Astrocyte (in vitro differentiated cells and primary cell): ENCODE results near the gene SAMD4A. TPM values are rescaled to one million over a fixed set of nuclear protein-coding genes. Genes with fewer than 3 reads are reported as not detected.

Experiments used
- DNase-seq: peaks from one replicate; pipeline ENCODE4 v3.0.0-alpha.2; 2010; ENCODE audit warnings: low read depth
- FAIRE-seq: peaks from 2 replicates; lab custom pipeline; 2011; peaks lifted over from hg19 to GRCh38; lab: Jason Lieb, UNC
- H2AFZ ChIP-seq: 2 replicates; pipeline ENCODE4 v1.6.0; 2012; ENCODE audit warnings: low read depth, low read length, inconsistent platforms
- H3K27ac ChIP-seq: 2 replicates; pipeline ENCODE4 v1.5.1; 2011; ENCODE audit warnings: low read depth, low read length, inconsistent platforms
- H3K27me3 ChIP-seq: 2 replicates; pipeline ENCODE4 v1.6.0; 2011; ENCODE audit warnings: low read length, inconsistent platforms; ENCODE audit not compliant: insufficient read depth
- H3K36me3 ChIP-seq: 2 replicates; pipeline ENCODE4 v1.5.1; 2011; ENCODE audit warnings: low read length, inconsistent platforms; ENCODE audit not compliant: insufficient read depth
- H3K4me1 ChIP-seq: 2 replicates; pipeline ENCODE4 v1.5.1; 2011; ENCODE audit warnings: low read length, inconsistent platforms; ENCODE audit not compliant: insufficient read depth
- H3K4me2 ChIP-seq: 2 replicates; pipeline ENCODE4 v1.6.0; 2012; ENCODE audit warnings: low read length, inconsistent platforms
- H3K4me3 ChIP-seq: 2 replicates; pipeline ENCODE4 v1.5.1; 2011; ENCODE audit warnings: low read depth, mild to moderate bottlenecking, low read length, inconsistent platforms; ENCODE audit not compliant: insufficient read depth
- H3K79me2 ChIP-seq: 2 replicates; pipeline ENCODE4 v1.6.0; 2012; ENCODE audit warnings: mild to moderate bottlenecking, low read length, inconsistent platforms; ENCODE audit not compliant: insufficient read depth
- H3K9ac ChIP-seq: 2 replicates; pipeline ENCODE4 v1.6.0; 2012; ENCODE audit warnings: mild to moderate bottlenecking, low read length, inconsistent platforms
- H3K9me3 ChIP-seq: 2 replicates; pipeline ENCODE4 v1.5.1; 2012; ENCODE audit warnings: low read depth, mild to moderate bottlenecking, low read length, inconsistent platforms; ENCODE audit not compliant: insufficient read depth
- H4K20me1 ChIP-seq: 2 replicates; pipeline ENCODE4 v1.6.0; 2012; ENCODE audit warnings: low read length, inconsistent platforms; ENCODE audit not compliant: insufficient read depth
- H3K27ac Mint-ChIP-seq: one replicate; pipeline ENCODE4 v1.8.0; 2021; ENCODE audit warnings: mild to moderate bottlenecking, mixed read lengths; ENCODE audit not compliant: unreplicated experiment
- H3K27me3 Mint-ChIP-seq: one replicate; pipeline ENCODE4 v1.8.0; 2021; ENCODE audit warnings: low read depth, mixed read lengths; ENCODE audit not compliant: unreplicated experiment
- H3K36me3 Mint-ChIP-seq: one replicate; pipeline ENCODE4 v1.8.0; 2021; ENCODE audit warnings: low read depth, mixed read lengths; ENCODE audit not compliant: unreplicated experiment
- H3K4me1 Mint-ChIP-seq: one replicate; pipeline ENCODE4 v1.8.0; 2021; ENCODE audit warnings: low read depth, mixed read lengths; ENCODE audit not compliant: unreplicated experiment
- H3K4me3 Mint-ChIP-seq: one replicate; pipeline ENCODE4 v1.8.0; 2021; ENCODE audit warnings: mild to moderate bottlenecking, moderate library complexity, mixed read lengths; ENCODE audit not compliant: unreplicated experiment
- H3K9me3 Mint-ChIP-seq: one replicate; pipeline ENCODE4 v1.8.0; 2021; ENCODE audit warnings: mild to moderate bottlenecking, mixed read lengths; ENCODE audit not compliant: unreplicated experiment
- CTCF ChIP-seq: IDR thresholded peaks from 2 replicates; pipeline ENCODE4 v1.5.1; 2011; ENCODE audit warnings: low read depth, mild to moderate bottlenecking, inconsistent platforms, low read length, moderate library complexity; ENCODE audit not compliant: insufficient read depth
- EZH2 ChIP-seq: IDR thresholded peaks from 2 replicates; pipeline ENCODE4 v1.6.1; 2012; ENCODE audit warnings: mild to moderate bottlenecking, low read length, inconsistent platforms; ENCODE audit not compliant: insufficient read depth
- total RNA-seq: library from RNA; stranded (reverse); gene quantifications from 2 replicates; pipeline ENCODE4 v1.2.1, GENCODE V29; 2021

Gene SAMD4A
- total RNA-seq, 1 donor from 2014 or later: 68.2 TPM

- H2AFZ ChIP-seq: no peak overlapping the region
- H3K27me3 ChIP-seq: no peaks in the 10 kb centered on the region
- Mint-ChIP-seq H3K4me1 (no peaks in the 10 kb centered on the region), H3K4me3 (no peak overlapping the region), H3K9me3 (peaks cover 4% of the 10 kb centered on the region), H3K27ac (no peak overlapping the region), H3K27me3 (no peaks in the 10 kb centered on the region), H3K36me3 (no peaks in the 10 kb centered on the region)
- H3K9ac ChIP-seq: no peak overlapping the region
- DNase-seq: no peak
- H3K4me2 ChIP-seq: no peak overlapping the region
- TF ChIP-seq EZH2 (no peak), CTCF (no peak)
- no peaks in the 10 kb centered on the region for H3K79me2 ChIP-seq
- no peaks in the 10 kb centered on the region for H3K9me3 ChIP-seq
- H3K27ac ChIP-seq: no peak overlapping the region
- no peaks in the 10 kb centered on the region for H4K20me1 ChIP-seq
- H3K4me1 ChIP-seq: no peaks in the 10 kb centered on the region
- FAIRE-seq: no peak
- H3K36me3 ChIP-seq: no peaks in the 10 kb centered on the region
- H3K4me3 ChIP-seq: no peak overlapping the region
Observed at GRCh38 chr14:54838931-54839512, 272.1 kb downstream of the SAMD4A start.

GRCh38 chr14:54839701-54840119 lies 272.8 kb downstream of the SAMD4A start:
- Mint-ChIP-seq H3K4me1 (no peaks in the 10 kb centered on the region), H3K36me3 (no peaks in the 10 kb centered on the region), H3K9me3 (peaks cover 4% of the 10 kb centered on the region), H3K27ac (no peak overlapping the region), H3K27me3 (no peaks in the 10 kb centered on the region), H3K4me3 (no peak overlapping the region)
- no peaks in the 10 kb centered on the region for H3K27me3 ChIP-seq
- no peak for TF ChIP-seq EZH2
- no peak for TF ChIP-seq CTCF
- no peak overlapping the region for H3K9ac ChIP-seq
- no peaks in the 10 kb centered on the region for H3K9me3 ChIP-seq
- H2AFZ ChIP-seq: no peak overlapping the region
- no peaks in the 10 kb centered on the region for H3K79me2 ChIP-seq
- H3K36me3 ChIP-seq: no peaks in the 10 kb centered on the region
- H3K4me2 ChIP-seq: no peak overlapping the region
- no peak overlapping the region for H3K4me3 ChIP-seq
- no peak overlapping the region for H3K27ac ChIP-seq
- no peaks in the 10 kb centered on the region for H4K20me1 ChIP-seq
- FAIRE-seq: no peak
- no peaks in the 10 kb centered on the region for H3K4me1 ChIP-seq
- DNase-seq: peak; percentile 33

- FAIRE-seq: no peak
- no peak overlapping the region for H2AFZ ChIP-seq
- H3K27me3 ChIP-seq: no peaks in the 10 kb centered on the region
- Mint-ChIP-seq H3K27me3 (no peaks in the 10 kb centered on the region), H3K27ac (no peak overlapping the region), H3K4me3 (no peak overlapping the region), H3K4me1 (no peaks in the 10 kb centered on the region), H3K9me3 (peaks cover 4% of the 10 kb centered on the region), H3K36me3 (no peaks in the 10 kb centered on the region)
- TF ChIP-seq EZH2: no peak
- no peak for TF ChIP-seq CTCF
- no peaks in the 10 kb centered on the region for H3K4me1 ChIP-seq
- H3K79me2 ChIP-seq: no peaks in the 10 kb centered on the region
- H3K9me3 ChIP-seq: no peaks in the 10 kb centered on the region
- no peaks in the 10 kb centered on the region for H4K20me1 ChIP-seq
- no peak overlapping the region for H3K27ac ChIP-seq
- H3K4me3 ChIP-seq: no peak overlapping the region
- no peak overlapping the region for H3K4me2 ChIP-seq
- no peak overlapping the region for H3K9ac ChIP-seq
- DNase-seq: no peak
- H3K36me3 ChIP-seq: no peaks in the 10 kb centered on the region
Observed at GRCh38 chr14:54840336-54840735, 273.4 kb downstream of the SAMD4A start.
